B cell (primary cell): Measurements from ENCODE around the gene SPATA32. TPM values are rescaled to one million over a fixed set of nuclear protein-coding genes. Genes with fewer than 3 reads are reported as not detected.

Experiments used
- ATAC-seq: fragments of 200-7000 bp; cut with Tn5 transposase; one replicate; pipeline ENCODE4 v1.10.0; 2021; ENCODE audit warnings: low read depth, mild to moderate bottlenecking, moderate number of reproducible peaks, moderate library complexity
- CTCF ChIA-PET: fragments of 350-600 bp; sonication (Branson Sonifier 250); formaldehyde crosslinking; loops from one replicate; lab custom pipeline; 2021; ENCODE audit warnings: antibody characterized with exemption, inconsistent platforms; lab: Charles Lee
- POLR2A ChIA-PET: fragments of 350-600 bp; sonication (Branson Sonifier 250); formaldehyde crosslinking; loops from one replicate; lab custom pipeline; 2021; ENCODE audit warnings: antibody characterized with exemption; lab: Charles Lee
- DNase-seq: peaks from one replicate; pipeline ENCODE4 v3.0.0; 2013
- H2AFZ ChIP-seq: 2 replicates; pipeline ENCODE4 v1.6.1; 2012; ENCODE audit warnings: mild to moderate bottlenecking, low read depth, low read length; ENCODE audit not compliant: insufficient read depth, poor library complexity, severe bottlenecking
- H3K27ac ChIP-seq, 2 donors: 1 replicate in 1 of 2; 2 replicates in 1 of 2; pipeline ENCODE4 v1.5.1; 2012 to 2013; ENCODE audit warnings: low read length in 2 of 2, mild to moderate bottlenecking in 2 of 2, moderate library complexity in 1 of 2
- H3K27me3 ChIP-seq, 4 experiments: fragments of 200-600 bp in 1 of 4; sonication (generic) in 1 of 4; replicated peaks in 1 of 4; 1 replicate in 2 of 4; 2 replicates in 2 of 4; pipeline versions ENCODE4 v1.6.1 to v1.7.0; 2013 to 2016; ENCODE audit warnings: low read length in 3 of 4, mild to moderate bottlenecking in 2 of 4, mixed read lengths in 1 of 4, moderate library complexity in 1 of 4; ENCODE audit not compliant: insufficient read depth in 4 of 4, control insufficient read depth in 3 of 4; ENCODE audit errors: control extremely low read depth in 1 of 4
- H3K36me3 ChIP-seq, 2 experiments: replicated peaks in 1 of 2; 1 replicate in 1 of 2; 2 replicates in 1 of 2; pipeline versions ENCODE4 v1.6.1 to v1.7.1; 2013; ENCODE audit warnings: low read length in 1 of 2; ENCODE audit not compliant: insufficient read depth in 2 of 2, control insufficient read depth in 1 of 2; ENCODE audit errors: control extremely low read depth in 1 of 2, extremely low read depth in 1 of 2
- H3K4me1 ChIP-seq, 2 donors: fragments of 200-600 bp in 1 of 2; sonication (generic) in 1 of 2; 1 replicate in 1 of 2; 2 replicates in 1 of 2; pipeline versions ENCODE4 v1.5.1 to v1.6.1; 2013 to 2017; ENCODE audit warnings: low read length in 2 of 2; ENCODE audit not compliant: control insufficient read depth in 2 of 2, insufficient read depth in 2 of 2
- H3K4me2 ChIP-seq: replicated peaks from 2 replicates; pipeline ENCODE3; 2012; ENCODE audit warnings: mild to moderate bottlenecking, low read depth, low read length; ENCODE audit not compliant: poor library complexity, severe bottlenecking
- H3K4me3 ChIP-seq, 5 experiments: fragments of 200-600 bp in 1 of 5; sonication (generic) in 1 of 5; 1 replicate in 3 of 5; 2 replicates in 2 of 5; pipeline versions ENCODE4 v1.5.1 to v1.7.0; 2011 to 2016; ENCODE audit warnings: low read length in 4 of 5, mild to moderate bottlenecking in 4 of 5, low read depth in 2 of 5, control low read depth in 1 of 5, moderate library complexity in 1 of 5; ENCODE audit not compliant: insufficient read depth in 1 of 5; ENCODE audit errors: control extremely low read depth in 1 of 5, extremely low read depth in 1 of 5
- H3K79me2 ChIP-seq: fragments of 200-600 bp; sonication (generic); one replicate; pipeline ENCODE4 v1.6.0; 2016; ENCODE audit warnings: low read length; ENCODE audit not compliant: control insufficient read depth, insufficient read depth
- H3K9ac ChIP-seq: fragments of 200-600 bp; sonication (generic); 2 replicates; pipeline ENCODE4 v1.6.1; 2017; ENCODE audit warnings: mild to moderate bottlenecking, low read length, moderate library complexity
- H3K9me3 ChIP-seq, 3 donors: one replicate each; pipeline versions ENCODE4 v1.6.1 to v1.7.1; 2013; ENCODE audit warnings: low read length in 2 of 3; ENCODE audit not compliant: control insufficient read depth in 2 of 3, insufficient read depth in 1 of 3; ENCODE audit errors: control extremely low read depth in 1 of 3
- H4K20me1 ChIP-seq: 2 replicates; pipeline ENCODE4 v1.6.0; 2012; ENCODE audit warnings: mild to moderate bottlenecking, low read length; ENCODE audit not compliant: insufficient read depth, control insufficient read depth, poor library complexity, severe bottlenecking
- H3K27ac Mint-ChIP-seq: one replicate; pipeline ENCODE4 v1.8.0; 2021; ENCODE audit warnings: mixed read lengths
- H3K27me3 Mint-ChIP-seq: one replicate; pipeline ENCODE4 v1.8.0; 2021; ENCODE audit warnings: mixed read lengths
- H3K4me1 Mint-ChIP-seq: one replicate; pipeline ENCODE4 v1.8.0; 2021; ENCODE audit warnings: mixed read lengths
- H3K4me3 Mint-ChIP-seq: one replicate; pipeline ENCODE4 v1.8.0; 2021; ENCODE audit warnings: mixed read lengths
- H3K9me3 Mint-ChIP-seq: one replicate; pipeline ENCODE4 v1.8.0; 2022; ENCODE audit warnings: mixed read lengths; ENCODE audit not compliant: insufficient read depth
- CTCF ChIP-seq: fragments of 200-600 bp; IDR thresholded peaks from one replicate; pipeline ENCODE4 v1.8.0; 2022; ENCODE audit warnings: antibody characterized with exemption, mild to moderate bottlenecking
- EZH2 ChIP-seq: IDR thresholded peaks from 2 replicates; pipeline ENCODE4 v1.6.1; 2012; ENCODE audit warnings: borderline replicate concordance, low read depth, mild to moderate bottlenecking, moderate library complexity, low read length; ENCODE audit not compliant: insufficient read depth, poor library complexity, severe bottlenecking
- whole genome bisulfite sequencing: methylation state at CpG from one replicate; pipeline ENCODE4 v1.1.5; 2013; ENCODE audit warnings: missing lambda C conversion rate; ENCODE audit not compliant: insufficient coverage; 5-methylcytosine and 5-hydroxymethylcytosine counted together
- intact Hi-C: fragments of 100-400 bp; cut with micrococcal nuclease; formaldehyde crosslinking; loops from one replicate; pipeline ENCODE4 v1.10.0; 2022
- polyA plus RNA-seq: library from polyadenylated mRNA; depleted of rRNA; stranded (reverse); fragments of >200 nt; gene quantifications from 2 replicates; pipeline ENCODE4 v1.2.3, GENCODE V29; 2012
- total RNA-seq, 2 donors: library from RNA; stranded (reverse); fragments of 120-200 nt in 1 of 2; gene quantifications; 1 replicate in 1 of 2; 2 replicates in 1 of 2; pipeline versions ENCODE4 v1.2.3 to v1.2.4, GENCODE V29; 2013 to 2022

SPATA32 gene
- total and polyA plus RNA-seq, 2 donors (not counting 1 experiment from before 2014, with no cell fraction given), result 0.12 to 0.52 TPM

GRCh38 chr17:45251931-45252330, 10.0 kb downstream of the SPATA32 start:
- intact Hi-C loops, result no loop called here

More at GRCh38 chr17:45251931-45252330, 10.0 kb downstream of the SPATA32 start:
- no CpG with 5 or more reads among the region's 7 CpGs for WGBS
- no peak overlapping the region for H2AFZ ChIP-seq
- no peak overlapping the region for H3K27ac ChIP-seq
- H3K36me3 ChIP-seq, result peaks cover 0 to 22% of the 10 kb centered on the region in 2 experiments
- no peaks in the 10 kb centered on the region for H3K27me3 ChIP-seq
- H3K4me1 ChIP-seq, result peaks cover 19 to 23% of the 10 kb centered on the region in 2 donors
- POLR2A ChIA-PET, result interaction anchor here (1.0 kb wide), 1 partner anchor 25 kb away, joined by 10 read pairs; no protein-coding TSS in a partner anchor
- CTCF ChIA-PET, result interaction anchor here (1.0 kb wide), 1 partner anchor 141 kb away, joined by 3 read pairs; no protein-coding TSS in a partner anchor
- Mint-ChIP-seq H3K27ac (no peak overlapping the region), H3K9me3 (no peaks in the 10 kb centered on the region), H3K4me1 (peaks cover 23% of the 10 kb centered on the region), H3K27me3 (no peaks in the 10 kb centered on the region), H3K4me3 (no peak overlapping the region)
- TF ChIP-seq EZH2 (no peak), CTCF (no peak)
- peaks cover 6% of the 10 kb centered on the region for H4K20me1 ChIP-seq
- no peak for DNase-seq
- H3K9ac ChIP-seq, result no peak overlapping the region
- peaks cover 17% of the 10 kb centered on the region for H3K79me2 ChIP-seq
- H3K4me3 ChIP-seq, result no peak overlapping the region
- H3K9me3 ChIP-seq, result no peaks in the 10 kb centered on the region
- H3K4me2 ChIP-seq, result no peak overlapping the region
- no peak for ATAC-seq
